ENCODE results near the gene ZC3H11A.

ZC3H11A gene

GRCh38 chr1:203794764-203795440 lies 521 bp upstream of the ZC3H11A start:
- peak overlapping the region; percentile 73 for H3K4me2 ChIP-seq (ENCODE audit: low read depth, low read length, poor library complexity, severe bottlenecking)
- H3K9ac ChIP-seq (ENCODE audit: low read length) = peak overlapping the region; percentile 75
- H4K20me1 ChIP-seq (ENCODE audit: low read depth, low read length) = peaks cover 5% of the 10 kb centered on the region; the same call in 1 of the 2 replicates
- peak overlapping the region; percentile 92 for H2AFZ ChIP-seq (ENCODE audit: low read depth, low read length, severe bottlenecking)
- H3K27me3 ChIP-seq (ENCODE audit: low read length) = no peaks in the 10 kb centered on the region
- no peak for TF ChIP-seq EZH2phosphoT487 (conservative IDR thresholded peaks at IDR 0.05; ENCODE audit: low read length)
- TF ChIP-seq CTCF (IDR thresholded peaks at IDR 0.05; ENCODE audit: insufficient read depth, low read length, poor library complexity, severe bottlenecking) = no peak
- H3K36me3 ChIP-seq (ENCODE audit: low read length) = peaks cover 21% of the 10 kb centered on the region
- H3F3A ChIP-seq (ENCODE audit: insufficient read depth) = no peaks in the 10 kb centered on the region
- H3K27ac ChIP-seq (ENCODE audit: low read depth, low read length) = no peak overlapping the region
- H3K79me2 ChIP-seq (ENCODE audit: insufficient read depth, low read length) = peaks cover 41% of the 10 kb centered on the region
- no peaks in the 10 kb centered on the region for H3K9me2 ChIP-seq (replicated peaks; ENCODE audit: insufficient read depth, low read length)
- H3K9me3 ChIP-seq (ENCODE audit: insufficient read depth, low read length) = no peaks in the 10 kb centered on the region
- H3K4me3 ChIP-seq (ENCODE audit: insufficient read depth, low read length, poor library complexity, severe bottlenecking) = peak overlapping the region; percentile 49

GRCh38 chr1:203796236-203796605 lies 798 bp downstream of the ZC3H11A start:
- H3K79me2 ChIP-seq (ENCODE audit: insufficient read depth, low read length) = peaks cover 54% of the 10 kb centered on the region
- H3K9ac ChIP-seq (ENCODE audit: low read length) = peak overlapping the region; percentile 75
- peaks cover 24% of the 10 kb centered on the region for H3K36me3 ChIP-seq (ENCODE audit: low read length)
- peak overlapping the region; percentile 54 for H3K27ac ChIP-seq (ENCODE audit: low read depth, low read length)
- H2AFZ ChIP-seq (ENCODE audit: low read depth, low read length, severe bottlenecking) = no peak overlapping the region
- H4K20me1 ChIP-seq (ENCODE audit: low read depth, low read length) = peaks cover 8% of the 10 kb centered on the region; the same call in 1 of the 2 replicates
- no peaks in the 10 kb centered on the region for H3K27me3 ChIP-seq (ENCODE audit: low read length)
- no peaks in the 10 kb centered on the region for H3K9me3 ChIP-seq (ENCODE audit: insufficient read depth, low read length)
- H3K4me2 ChIP-seq (ENCODE audit: low read depth, low read length, poor library complexity, severe bottlenecking) = peak overlapping the region; percentile 79
- no peaks in the 10 kb centered on the region for H3K9me2 ChIP-seq (replicated peaks; ENCODE audit: insufficient read depth, low read length)
- peak overlapping the region; percentile 90 for H3K4me3 ChIP-seq (ENCODE audit: insufficient read depth, low read length, poor library complexity, severe bottlenecking)
- TF ChIP-seq EZH2phosphoT487 (conservative IDR thresholded peaks at IDR 0.05; ENCODE audit: low read length) = no peak
- no peak for TF ChIP-seq CTCF (IDR thresholded peaks at IDR 0.05; ENCODE audit: insufficient read depth, low read length, poor library complexity, severe bottlenecking)
- H3F3A ChIP-seq (ENCODE audit: insufficient read depth) = 0 out of 2 replicates have a peak, but pooled peaks cover under 1% of the 10 kb centered on the region

DNA sequence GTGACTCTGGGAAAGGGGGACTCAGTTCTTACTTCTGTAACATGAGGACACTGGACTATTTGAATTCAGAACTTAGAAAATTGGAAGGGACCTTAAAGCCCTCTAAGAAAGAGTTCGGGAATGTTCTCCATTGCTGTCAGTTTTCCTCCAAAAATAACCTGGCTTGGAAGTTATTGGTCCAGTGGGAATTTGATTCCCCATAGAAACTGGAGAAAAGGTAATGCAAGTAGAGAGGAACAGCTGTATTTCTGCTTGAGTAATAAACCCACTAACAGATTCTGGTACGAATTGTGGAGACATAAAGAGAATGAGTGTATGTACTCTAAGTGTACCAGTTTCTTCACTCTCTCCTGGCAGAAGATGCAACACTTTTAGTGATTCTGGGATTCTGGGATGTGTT lies 1.8 kb downstream of the ZC3H11A start:
- H3K4me3 ChIP-seq (ENCODE audit: insufficient read depth, low read length, poor library complexity, severe bottlenecking) = peak overlapping the region; percentile 90
- no peaks in the 10 kb centered on the region for H3K9me3 ChIP-seq (ENCODE audit: insufficient read depth, low read length)
- peaks cover 31% of the 10 kb centered on the region for H3K36me3 ChIP-seq (ENCODE audit: low read length)
- peaks cover 64% of the 10 kb centered on the region for H3K79me2 ChIP-seq (ENCODE audit: insufficient read depth, low read length)
- H3F3A ChIP-seq (ENCODE audit: insufficient read depth) = 0 out of 2 replicates have a peak, but pooled peaks cover 7% of the 10 kb centered on the region
- H3K9ac ChIP-seq (ENCODE audit: low read length) = no peak overlapping the region
- peak overlapping the region; percentile 79 for H3K4me2 ChIP-seq (ENCODE audit: low read depth, low read length, poor library complexity, severe bottlenecking)
- H3K27ac ChIP-seq (ENCODE audit: low read depth, low read length) = no peak overlapping the region
- H2AFZ ChIP-seq (ENCODE audit: low read depth, low read length, severe bottlenecking) = no peak overlapping the region
- peaks cover 10% of the 10 kb centered on the region; the same call in 1 of the 2 replicates for H4K20me1 ChIP-seq (ENCODE audit: low read depth, low read length)
- TF ChIP-seq EZH2phosphoT487 (conservative IDR thresholded peaks at IDR 0.05; ENCODE audit: low read length) (no peak), CTCF (IDR thresholded peaks at IDR 0.05; ENCODE audit: insufficient read depth, low read length, poor library complexity, severe bottlenecking) (no peak)
- no peaks in the 10 kb centered on the region for H3K27me3 ChIP-seq (ENCODE audit: low read length)
- H3K9me2 ChIP-seq (replicated peaks; ENCODE audit: insufficient read depth, low read length) = no peaks in the 10 kb centered on the region
